Stimulated activated CD4-positive, alpha-beta T cell treated with anti-CD3 and anti-CD28 coated beads, TNF-alpha, amount 100 ng/mL, for 1 hour (primary cell): ENCODE results near the gene CACNA2D2.

Experiments used
- DNase-seq, 3 donors: peaks; one replicate each; pipeline ENCODE4 v3.0.0-alpha.2; 2020; ENCODE audit warnings: low read depth in 3 of 3, low spot score in 1 of 3

The CACNA2D2 gene

DNA sequence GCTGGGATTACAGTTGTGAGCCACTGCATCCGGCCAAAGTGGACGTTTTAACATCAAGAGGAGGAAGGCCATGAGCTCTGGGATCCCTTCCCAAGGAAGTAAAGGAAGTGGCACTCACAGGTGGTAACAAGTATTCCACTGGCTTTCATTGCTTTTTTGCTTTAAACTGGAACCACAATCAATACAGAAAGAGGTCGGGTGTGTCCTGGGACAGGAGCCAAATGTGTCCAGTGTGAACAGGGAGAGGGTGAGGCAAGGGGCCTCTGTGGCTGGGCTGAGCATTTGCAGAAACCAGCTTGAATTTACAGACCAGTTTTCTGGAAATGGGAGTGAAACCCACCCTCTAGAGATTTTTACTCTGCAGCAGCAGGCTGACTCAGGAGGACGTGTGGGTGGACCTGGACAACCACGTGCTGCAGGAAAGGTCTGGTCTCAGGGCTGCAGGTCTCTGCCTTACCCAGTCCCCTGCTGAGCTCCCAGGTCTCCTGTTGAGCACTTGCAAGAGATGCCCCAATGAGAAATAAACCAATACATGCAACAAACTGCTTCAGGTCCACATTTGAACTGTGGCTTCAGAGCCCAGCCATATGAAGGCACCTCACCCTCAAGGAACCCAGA is 101.3 kb downstream of the CACNA2D2 start:
- DNase-seq: no peak

GRCh38 chr3:50396502-50396901 is 106.9 kb downstream of the CACNA2D2 start:
- DNase-seq: no peak

DNA sequence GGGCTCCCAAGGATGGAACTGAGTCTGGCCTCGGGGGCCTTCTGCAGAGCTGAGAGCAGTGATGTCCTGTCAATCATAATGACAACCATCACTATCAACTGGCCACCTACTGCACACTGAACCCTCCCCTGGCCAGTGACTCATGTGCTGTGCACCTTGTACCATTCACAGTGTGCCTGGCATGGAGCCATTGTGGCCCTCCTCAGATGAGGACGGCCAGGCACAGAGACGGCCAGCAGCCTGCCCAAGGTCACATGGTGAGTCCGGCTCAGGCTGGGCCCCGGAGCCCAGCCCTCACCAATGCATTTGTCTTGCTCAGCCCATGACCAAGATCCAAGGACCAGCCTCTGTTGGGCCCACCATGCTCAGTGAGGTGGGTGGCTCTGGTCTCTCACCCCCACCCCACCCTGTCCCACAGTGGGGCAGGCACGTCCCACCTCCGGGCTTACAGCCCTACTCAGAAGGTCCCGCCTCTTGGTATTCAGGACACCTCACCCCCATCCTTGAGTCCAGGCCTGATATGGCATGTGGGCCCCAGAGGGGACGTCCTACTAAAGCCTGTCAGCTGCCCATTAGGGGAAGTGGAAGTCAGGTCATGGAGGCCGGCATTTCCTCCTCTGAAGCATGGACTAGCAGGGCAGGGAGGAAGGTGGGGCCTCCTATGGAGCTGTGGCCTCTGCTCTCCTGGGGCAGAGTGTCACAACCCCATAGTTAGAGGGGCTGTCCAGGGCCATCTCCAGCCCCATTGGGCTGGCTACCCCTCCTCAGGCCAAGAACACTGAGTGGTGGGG is 108.2 kb downstream of the CACNA2D2 start:
- no peak for DNase-seq

GRCh38 chr3:50393061-50393460 is 110.4 kb downstream of the CACNA2D2 start:
- DNase-seq: no peak

- no peak for DNase-seq
Observed at GRCh38 chr3:50392101-50392715, 111.2 kb downstream of the CACNA2D2 start.

DNA sequence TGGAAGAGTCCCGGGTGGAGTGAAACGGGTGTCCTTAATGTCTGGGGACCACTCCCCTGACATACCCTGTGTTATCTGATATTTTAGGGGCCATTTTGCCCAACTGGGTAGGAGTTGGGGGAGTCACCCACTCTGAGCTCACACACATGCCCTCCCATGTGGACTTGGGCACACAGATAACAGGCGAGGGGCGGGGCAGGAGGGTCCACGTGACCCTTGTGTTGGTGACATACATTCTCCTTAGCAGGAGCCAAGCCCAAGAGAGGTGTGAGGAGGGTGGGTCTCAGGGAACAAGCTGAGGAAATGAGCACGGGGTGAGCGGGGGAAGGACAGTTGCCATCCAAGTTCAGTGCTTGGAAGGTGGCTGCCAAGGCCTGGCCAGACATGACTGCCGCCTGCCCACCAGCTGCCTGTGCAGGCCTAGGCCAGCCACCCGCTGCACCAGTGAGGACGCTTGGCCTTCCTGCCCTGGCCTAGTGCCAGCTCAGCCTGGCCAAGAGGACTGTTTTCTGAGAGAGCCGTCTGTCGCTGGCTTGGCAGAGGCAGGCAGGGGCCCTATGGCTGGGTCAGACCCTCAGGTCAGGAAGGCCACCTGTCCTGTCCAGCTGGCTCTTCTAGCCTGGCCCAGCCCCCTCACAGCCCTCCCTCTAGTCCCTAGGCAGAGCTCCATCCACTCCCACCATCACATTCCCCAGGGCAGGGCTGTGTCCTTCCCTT is 112.8 kb downstream of the CACNA2D2 start:
- DNase-seq: no peak

DNA sequence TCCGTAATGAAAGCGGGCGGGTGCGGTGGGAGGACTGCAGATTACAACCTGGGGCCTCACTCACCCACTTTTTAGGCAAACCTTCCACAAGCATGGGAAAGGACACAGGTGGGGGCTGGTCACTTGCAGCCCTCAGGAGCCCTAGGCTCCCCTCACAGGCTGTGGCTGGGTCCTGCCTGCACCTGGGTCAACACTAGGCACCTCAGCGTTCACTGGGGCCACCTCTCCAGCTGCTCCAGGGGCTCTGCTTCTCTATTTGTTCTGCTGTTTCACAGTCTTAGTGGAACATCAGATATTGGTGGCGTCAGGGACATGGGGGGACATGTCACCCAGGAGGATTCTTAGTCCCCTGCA is 114.0 kb downstream of the CACNA2D2 start:
- no peak for DNase-seq

DNA sequence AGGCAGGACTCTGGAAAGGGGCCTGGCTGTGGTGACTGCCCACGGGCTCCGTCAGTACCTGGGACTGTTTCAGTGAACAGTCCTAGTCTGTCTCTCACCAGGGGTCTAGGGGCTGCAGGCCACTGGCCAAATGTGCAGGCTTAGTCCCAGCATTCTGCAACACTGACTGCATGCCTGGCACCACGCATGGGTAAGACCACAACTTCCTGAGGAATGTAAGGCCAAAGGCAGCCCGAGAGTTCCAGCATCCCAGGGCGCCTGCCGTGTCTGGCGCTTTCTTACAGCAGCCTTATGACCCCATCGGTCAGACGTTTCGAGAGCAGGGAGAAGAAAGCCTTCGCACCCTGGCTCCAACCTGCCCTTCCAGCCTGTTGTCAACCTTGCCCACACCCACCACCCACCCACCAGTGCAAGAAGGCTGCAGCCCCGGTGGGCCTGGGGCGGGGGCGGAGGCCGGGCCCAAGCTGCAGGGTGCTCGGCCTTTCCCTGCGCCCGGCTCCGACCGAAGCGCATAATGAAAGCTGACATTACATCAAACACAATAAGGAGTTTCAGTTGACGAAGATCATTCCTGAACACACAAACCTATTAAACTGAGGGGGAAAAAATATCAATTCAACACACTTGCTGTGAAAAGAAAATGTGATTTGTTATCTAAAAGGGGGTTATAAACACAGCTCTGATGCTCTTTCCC is 114.6 kb downstream of the CACNA2D2 start:
- DNase-seq: no peak

GRCh38 chr3:50388016-50388719 is 115.3 kb downstream of the CACNA2D2 start:
- no peak for DNase-seq

- no peak for DNase-seq
Observed at GRCh38 chr3:50385754-50386153, 117.7 kb downstream of the CACNA2D2 start.

DNA sequence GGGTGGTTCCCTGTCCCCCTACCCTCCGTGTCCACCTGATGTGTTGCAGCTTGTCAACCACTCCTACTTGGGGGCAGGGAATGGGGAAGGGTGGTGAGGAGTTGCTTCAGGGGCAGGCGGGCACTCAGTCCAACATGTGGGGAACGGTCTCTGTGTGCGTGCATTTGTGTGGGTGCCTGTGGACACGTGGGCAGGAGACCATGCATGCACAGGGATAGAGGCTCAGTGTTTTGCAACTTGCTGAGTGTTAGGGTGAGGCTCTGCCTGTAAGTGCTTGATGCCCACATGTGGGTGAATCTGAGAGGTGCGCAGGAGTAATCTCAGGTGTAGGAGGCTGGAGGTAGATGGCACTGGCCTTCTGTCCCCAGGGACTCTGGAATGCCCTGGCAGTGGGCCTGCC is 119.7 kb downstream of the CACNA2D2 start:
- no peak for DNase-seq

- DNase-seq: no peak
Observed at GRCh38 chr3:50382722-50383121, 120.7 kb downstream of the CACNA2D2 start.

DNA sequence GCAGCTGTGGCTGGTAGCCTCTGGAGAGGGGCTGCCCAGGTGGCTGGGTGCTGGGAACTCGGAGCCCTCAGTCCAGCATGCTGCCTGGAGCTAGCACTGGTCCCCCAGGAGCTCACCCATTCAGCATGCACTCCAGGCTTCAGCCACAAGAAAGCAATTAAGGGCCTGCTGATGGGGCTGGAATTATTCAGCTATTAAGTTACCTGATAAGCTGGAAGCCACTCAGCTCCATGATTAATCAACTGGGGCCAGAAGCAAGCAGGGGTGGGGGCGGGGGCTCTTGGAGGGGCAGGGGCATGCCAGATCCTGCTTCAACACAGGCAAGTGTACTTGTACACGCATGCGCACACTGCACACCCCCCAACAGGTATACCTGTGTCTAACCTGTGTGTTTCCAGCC is 122.1 kb downstream of the CACNA2D2 start:
- DNase-seq: no peak

DNA sequence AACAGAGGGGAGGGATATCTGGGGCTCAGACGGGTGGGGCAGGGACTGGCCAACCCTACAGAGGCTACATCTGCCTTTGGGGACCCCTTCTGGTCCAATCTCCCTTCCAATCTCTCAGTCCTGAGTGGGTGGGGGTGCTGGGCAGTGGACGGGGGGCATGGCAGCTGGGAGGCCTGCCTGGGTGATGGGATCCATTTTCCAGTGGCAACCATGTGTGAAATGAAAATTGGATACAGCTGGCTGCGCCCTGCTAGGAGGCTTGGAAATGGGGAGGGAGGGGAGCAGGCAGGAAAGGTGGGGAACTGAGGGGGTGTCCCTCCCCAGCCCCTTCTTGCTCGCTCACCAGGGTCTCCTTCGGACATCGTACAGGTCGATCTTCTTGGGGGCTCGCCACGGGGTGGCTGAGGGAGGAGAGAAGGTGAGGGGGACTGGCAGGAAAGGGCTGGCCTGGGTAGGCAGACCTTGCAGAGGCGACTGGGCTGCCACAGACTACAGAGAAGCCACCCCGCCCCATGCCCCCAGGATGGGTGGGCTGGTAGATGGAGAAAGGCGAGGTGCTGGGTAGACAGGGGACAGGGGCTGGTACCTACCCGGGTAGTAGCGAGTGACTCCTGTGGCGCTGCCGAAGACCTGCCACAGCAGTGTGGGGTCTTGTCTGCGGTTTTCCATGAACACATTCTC is 122.9 kb downstream of the CACNA2D2 start:
- no peak for DNase-seq

- no peak for DNase-seq
Observed at GRCh38 chr3:50378757-50379156, 124.7 kb downstream of the CACNA2D2 start.

- DNase-seq: no peak
Observed at GRCh38 chr3:50378024-50378423, 125.4 kb downstream of the CACNA2D2 start.

DNA sequence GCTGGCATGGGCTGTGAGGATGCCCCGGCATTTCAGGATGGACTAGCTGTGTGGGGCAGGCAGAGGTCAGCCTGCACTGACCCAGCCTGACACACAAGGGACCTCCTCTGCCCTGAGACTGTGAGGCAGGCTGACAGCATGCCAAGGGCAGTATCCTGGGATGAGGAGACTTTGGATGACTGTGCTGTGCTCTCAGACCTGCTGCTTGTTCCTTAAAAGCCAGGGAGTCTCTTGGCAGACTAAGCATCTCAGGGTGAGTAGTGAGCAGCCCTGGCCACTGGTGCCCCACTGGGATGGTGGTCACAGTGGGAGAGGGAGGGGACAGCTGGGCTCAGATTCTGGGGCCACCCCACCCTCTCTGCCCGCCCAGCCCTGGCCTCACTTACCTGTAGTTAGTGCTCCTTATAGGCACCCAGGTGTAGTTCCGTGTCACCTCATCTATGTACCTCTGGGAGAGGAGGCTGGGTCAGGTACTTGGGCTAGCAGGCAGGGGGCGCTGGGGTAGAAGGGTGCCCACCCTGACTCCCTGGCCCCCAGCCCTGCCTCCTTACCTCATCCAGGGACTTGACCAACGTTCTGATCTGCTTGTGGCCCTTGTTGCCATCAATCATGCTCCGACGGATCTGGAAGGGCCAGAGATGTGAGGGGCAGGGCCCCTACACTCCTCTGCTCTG is 128.0 kb downstream of the CACNA2D2 start:
- no peak for DNase-seq

DNA sequence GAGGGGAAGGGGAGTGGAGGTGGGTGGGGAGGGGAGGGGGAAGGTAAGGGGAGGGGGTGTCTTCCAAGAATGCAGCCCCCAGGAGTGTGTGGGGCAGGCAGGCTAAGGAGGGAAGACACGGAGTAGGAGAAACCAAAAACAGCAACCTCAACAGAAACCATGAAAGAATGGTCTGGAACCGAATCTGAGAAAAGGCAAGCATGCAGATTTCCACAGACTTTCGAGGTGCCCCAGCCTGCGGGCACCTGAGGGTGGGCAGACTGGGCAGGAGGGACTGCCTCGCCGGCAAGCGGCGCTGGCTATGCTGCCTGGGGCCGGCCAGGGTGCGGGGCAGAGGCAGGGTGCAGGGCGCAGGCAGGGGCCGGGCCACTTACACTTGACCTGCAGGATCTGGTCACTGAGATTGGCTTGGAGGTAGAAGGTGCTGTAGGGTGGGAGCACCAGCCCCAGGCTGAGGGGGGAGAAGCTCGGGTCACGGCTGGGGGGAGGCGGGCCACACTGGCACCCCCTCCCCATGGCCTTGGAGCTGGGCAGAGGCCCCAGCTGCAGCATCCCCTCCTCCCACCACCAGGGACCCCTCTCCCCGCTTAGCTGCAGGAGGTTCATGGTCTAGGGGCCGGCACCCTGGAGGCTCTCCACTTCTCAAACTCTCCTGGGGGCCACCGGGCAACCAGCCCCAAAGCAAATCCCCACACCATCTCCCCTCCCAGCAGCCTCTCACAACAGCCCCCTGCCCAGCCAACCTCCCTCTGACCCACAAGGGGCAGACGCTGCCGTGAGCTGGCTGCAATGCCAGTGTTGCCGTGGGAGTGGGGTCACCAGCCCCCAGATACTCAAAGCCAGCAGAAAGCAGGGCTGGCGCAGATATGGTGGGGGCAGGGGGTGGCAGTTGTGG is 128.8 kb downstream of the CACNA2D2 start:
- no peak for DNase-seq
